HFFc6 (cell line): Measurements from ENCODE around the gene USP32. TPM values are rescaled to one million over a fixed set of nuclear protein-coding genes. Genes with fewer than 3 reads are reported as not detected.

Source experiments
- DNase-seq: peaks from one replicate; pipeline ENCODE4 v3.0.0-alpha.2; 2018
- H3K27ac Mint-ChIP-seq: 2 replicates; pipeline ENCODE4 v1.8.0; 2020; ENCODE audit warnings: mild to moderate bottlenecking, mixed read lengths
- H3K27me3 Mint-ChIP-seq: 2 replicates; pipeline ENCODE4 v1.8.0; 2021; ENCODE audit warnings: mild to moderate bottlenecking, moderate library complexity, mixed read lengths; ENCODE audit not compliant: insufficient read depth
- H3K36me3 Mint-ChIP-seq: 2 replicates; pipeline ENCODE4 v1.8.0; 2021; ENCODE audit warnings: low read depth, mixed read lengths
- H3K4me1 Mint-ChIP-seq: 2 replicates; pipeline ENCODE4 v1.8.0; 2020; ENCODE audit warnings: low read depth, mixed read lengths
- H3K4me3 Mint-ChIP-seq: 2 replicates; pipeline ENCODE4 v1.8.0; 2020; ENCODE audit warnings: mild to moderate bottlenecking, moderate library complexity, mixed read lengths
- H3K9me3 Mint-ChIP-seq: 2 replicates; pipeline ENCODE4 v1.8.0; 2020; ENCODE audit warnings: mild to moderate bottlenecking, mixed read lengths
- total RNA-seq, 6 experiments: library from RNA; stranded (reverse); fragmentation: NEBNext Ultra II Directional; extraction: Animal tissue kit (Norgen Biotek cat#: 25700); gene quantifications; 2 replicates in 1 of 6; 3 replicates in 5 of 6; pipeline ENCODE4 v1.2.3, GENCODE V29; 2021
- TF ChIP-seq, protein P1 (sequence below): fragments of 200-600 bp; sonication (generic); IDR thresholded peaks from 2 replicates; pipeline ENCODE4 v1.5.0; 2021; ENCODE audit warnings: antibody characterized with exemption, mild to moderate bottlenecking

USP32 gene
- total RNA-seq, 6 experiments from 2014 or later, result 46.7 to 57.3 (median 51.7) TPM

DNA sequence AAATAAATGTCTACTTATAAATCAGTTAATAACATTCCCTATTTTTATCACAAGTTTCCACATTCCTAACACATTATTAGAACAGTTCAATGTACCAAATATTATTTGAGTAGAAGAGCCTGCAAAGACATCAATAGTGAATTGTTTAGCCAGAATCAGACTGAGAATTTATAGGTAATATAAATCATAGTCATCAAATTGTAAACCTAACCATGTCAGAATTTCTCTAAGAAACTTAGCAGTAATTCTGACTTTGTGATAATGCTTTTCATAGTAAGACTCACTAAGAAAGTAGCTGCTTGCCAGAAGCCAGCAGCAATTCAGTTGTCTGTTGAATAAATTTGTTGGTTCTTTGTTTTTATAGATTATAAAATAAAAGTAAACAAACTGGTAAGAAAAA, 111.3 kb downstream of the USP32 start:
- no peaks in the 10 kb centered on the region for H3K4me1 Mint-ChIP-seq
- H3K36me3 Mint-ChIP-seq, result peaks cover 13% of the 10 kb centered on the region

GRCh38 chr17:60278237-60278636, 113.7 kb downstream of the USP32 start:
- H3K4me3 Mint-ChIP-seq, result no peak overlapping the region

More for the DNA sequence above, 111.3 kb downstream of the USP32 start:
- no peak overlapping the region for H3K4me3 Mint-ChIP-seq
- no peaks in the 10 kb centered on the region for H3K27me3 Mint-ChIP-seq
- TF ChIP-seq, protein P1, sequence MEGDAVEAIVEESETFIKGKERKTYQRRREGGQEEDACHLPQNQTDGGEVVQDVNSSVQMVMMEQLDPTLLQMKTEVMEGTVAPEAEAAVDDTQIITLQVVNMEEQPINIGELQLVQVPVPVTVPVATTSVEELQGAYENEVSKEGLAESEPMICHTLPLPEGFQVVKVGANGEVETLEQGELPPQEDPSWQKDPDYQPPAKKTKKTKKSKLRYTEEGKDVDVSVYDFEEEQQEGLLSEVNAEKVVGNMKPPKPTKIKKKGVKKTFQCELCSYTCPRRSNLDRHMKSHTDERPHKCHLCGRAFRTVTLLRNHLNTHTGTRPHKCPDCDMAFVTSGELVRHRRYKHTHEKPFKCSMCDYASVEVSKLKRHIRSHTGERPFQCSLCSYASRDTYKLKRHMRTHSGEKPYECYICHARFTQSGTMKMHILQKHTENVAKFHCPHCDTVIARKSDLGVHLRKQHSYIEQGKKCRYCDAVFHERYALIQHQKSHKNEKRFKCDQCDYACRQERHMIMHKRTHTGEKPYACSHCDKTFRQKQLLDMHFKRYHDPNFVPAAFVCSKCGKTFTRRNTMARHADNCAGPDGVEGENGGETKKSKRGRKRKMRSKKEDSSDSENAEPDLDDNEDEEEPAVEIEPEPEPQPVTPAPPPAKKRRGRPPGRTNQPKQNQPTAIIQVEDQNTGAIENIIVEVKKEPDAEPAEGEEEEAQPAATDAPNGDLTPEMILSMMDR, result no peak
- no peak for DNase-seq
- H3K9me3 Mint-ChIP-seq, result no peaks in the 10 kb centered on the region
- no peak overlapping the region for H3K27ac Mint-ChIP-seq

DNA sequence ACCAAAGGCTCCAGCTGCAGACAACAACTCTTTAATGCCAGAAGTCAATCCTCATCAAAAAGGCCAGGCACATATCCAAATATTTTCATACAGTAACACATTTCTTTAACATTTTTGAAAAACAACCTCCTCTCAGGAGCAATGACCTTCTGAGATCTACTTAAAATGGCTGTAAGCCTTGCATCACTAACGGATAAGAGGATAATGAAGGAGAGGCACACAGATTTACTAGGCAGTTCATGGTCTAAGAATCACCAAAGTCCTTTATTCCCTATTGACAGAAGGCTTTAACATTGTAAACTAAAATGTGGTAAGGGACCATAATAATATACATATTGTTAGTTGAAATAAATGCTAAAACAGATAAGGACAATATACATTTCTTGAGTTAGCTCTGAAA, 114.7 kb downstream of the USP32 start:
- no peaks in the 10 kb centered on the region for H3K9me3 Mint-ChIP-seq
- no peak overlapping the region for H3K4me3 Mint-ChIP-seq
- peaks cover 28% of the 10 kb centered on the region for H3K4me1 Mint-ChIP-seq
- TF ChIP-seq, protein P1, result no peak
- no peak for DNase-seq
- no peak overlapping the region for H3K27ac Mint-ChIP-seq
- H3K27me3 Mint-ChIP-seq, result no peaks in the 10 kb centered on the region; the same call in 1 of the 2 replicates
- no peaks in the 10 kb centered on the region for H3K36me3 Mint-ChIP-seq

More at GRCh38 chr17:60278237-60278636, 113.7 kb downstream of the USP32 start:
- 0 out of 2 replicates have a peak, but pooled peaks cover 2% of the 10 kb centered on the region for H3K36me3 Mint-ChIP-seq
- DNase-seq, result no peak
- H3K27me3 Mint-ChIP-seq, result no peaks in the 10 kb centered on the region; the same call in 1 of the 2 replicates
- H3K4me1 Mint-ChIP-seq, result peaks cover 18% of the 10 kb centered on the region
- no peaks in the 10 kb centered on the region for H3K9me3 Mint-ChIP-seq
- TF ChIP-seq, protein P1, result no peak
- H3K27ac Mint-ChIP-seq, result no peak overlapping the region; the same call in 1 of the 2 replicates

DNA sequence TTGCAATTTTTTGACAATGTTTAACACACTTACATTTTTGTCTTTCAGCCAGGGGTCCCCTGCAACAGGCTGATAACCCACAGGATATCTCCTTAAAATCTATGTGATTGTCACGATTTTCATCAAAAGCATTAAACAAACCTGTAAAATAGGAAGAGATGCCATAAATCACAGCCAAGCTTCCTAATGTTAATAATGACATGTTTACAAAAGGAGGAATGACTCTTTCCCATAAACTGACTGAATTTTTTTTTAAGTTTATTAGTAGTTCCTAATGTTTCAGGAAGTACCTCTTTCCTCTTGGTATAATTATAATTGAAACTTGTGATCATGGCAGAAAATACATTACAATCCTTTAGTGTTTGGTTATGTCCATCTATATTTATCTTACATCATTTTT, 122.5 kb downstream of the USP32 start:
- no peaks in the 10 kb centered on the region for H3K9me3 Mint-ChIP-seq
- H3K4me3 Mint-ChIP-seq, result no peak overlapping the region
- no peak for DNase-seq
- H3K36me3 Mint-ChIP-seq, result peaks cover 20% of the 10 kb centered on the region; the same call in 1 of the 2 replicates
- TF ChIP-seq, protein P1, result no peak
- H3K27me3 Mint-ChIP-seq, result peaks cover 2% of the 10 kb centered on the region; the same call in 1 of the 2 replicates
- H3K4me1 Mint-ChIP-seq, result peaks cover 31% of the 10 kb centered on the region
- no peak overlapping the region for H3K27ac Mint-ChIP-seq

DNA sequence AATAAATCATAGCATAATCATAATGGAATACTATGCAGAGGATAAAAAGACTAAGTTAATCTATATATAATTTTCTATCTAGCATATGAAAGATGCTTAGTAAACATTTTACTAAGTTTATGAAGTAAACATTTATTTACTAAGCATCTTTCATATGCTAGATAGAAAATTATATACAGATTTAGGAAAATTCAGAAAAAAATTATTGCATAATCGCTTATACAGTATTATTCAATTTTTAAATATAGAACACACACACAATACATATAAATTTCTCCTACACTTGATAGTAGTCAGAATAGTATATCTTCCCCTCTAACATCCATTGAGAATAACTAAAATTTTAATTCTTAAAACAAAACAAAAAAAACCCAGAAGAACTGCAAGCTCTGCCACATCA, 131.4 kb downstream of the USP32 start:
- no peaks in the 10 kb centered on the region for H3K9me3 Mint-ChIP-seq
- DNase-seq, result no peak
- TF ChIP-seq, protein P1, result no peak
- H3K4me1 Mint-ChIP-seq, result peaks cover 17% of the 10 kb centered on the region
- H3K36me3 Mint-ChIP-seq, result peaks cover 35% of the 10 kb centered on the region
- H3K4me3 Mint-ChIP-seq, result no peak overlapping the region
- H3K27me3 Mint-ChIP-seq, result no peaks in the 10 kb centered on the region
- no peak overlapping the region for H3K27ac Mint-ChIP-seq

GRCh38 chr17:60258313-60258712, 133.6 kb downstream of the USP32 start:
- peaks cover 26% of the 10 kb centered on the region for H3K36me3 Mint-ChIP-seq
- no peaks in the 10 kb centered on the region for H3K9me3 Mint-ChIP-seq
- TF ChIP-seq, protein P1, result no peak
- H3K4me3 Mint-ChIP-seq, result no peak overlapping the region
- no peak for DNase-seq
- H3K27ac Mint-ChIP-seq, result no peak overlapping the region
- no peaks in the 10 kb centered on the region for H3K27me3 Mint-ChIP-seq
- H3K4me1 Mint-ChIP-seq, result peaks cover 18% of the 10 kb centered on the region
